Measurements from ENCODE around the gene NAA35.
"Not testable (repeated sequence)": the region's sequence is repeated elsewhere in the genome, so short reads cannot be mapped to it uniquely, and the experiment has no call there.

The NAA35 gene

GRCh38 chr9:86035827-86036440, 95.0 kb downstream of the NAA35 start:
- DNase-seq = no peak

- no peak for DNase-seq
Measured at GRCh38 chr9:86036555-86036954, 95.6 kb downstream of the NAA35 start.

GRCh38 chr9:86039991-86040860, 99.3 kb downstream of the NAA35 start:
- DNase-seq = no peak

- no peak for DNase-seq
Measured at GRCh38 chr9:86040861-86041155, 99.9 kb downstream of the NAA35 start.

- DNase-seq = no peak
Measured at GRCh38 chr9:86041311-86041741, 100.4 kb downstream of the NAA35 start.

- DNase-seq = no peak
Measured at GRCh38 chr9:86042199-86042978, 101.4 kb downstream of the NAA35 start.

GRCh38 chr9:86043586-86043985, 102.6 kb downstream of the NAA35 start:
- no peak for DNase-seq

GRCh38 chr9:86043999-86044398, 103.1 kb downstream of the NAA35 start:
- no peak for DNase-seq

GRCh38 chr9:86045654-86046053, 104.7 kb downstream of the NAA35 start:
- DNase-seq = no peak

- no peak for DNase-seq
Measured at GRCh38 chr9:86046071-86046636, 105.2 kb downstream of the NAA35 start.

- DNase-seq = no peak
Measured at GRCh38 chr9:86046930-86047341, 106.0 kb downstream of the NAA35 start.

GRCh38 chr9:86047361-86047760, 106.4 kb downstream of the NAA35 start:
- no peak for DNase-seq

- DNase-seq = not testable (repeated sequence)
Measured at GRCh38 chr9:86048018-86048742, 107.2 kb downstream of the NAA35 start.

GRCh38 chr9:86052556-86053468, 111.9 kb downstream of the NAA35 start:
- no peak for DNase-seq

- DNase-seq = no peak
Measured at GRCh38 chr9:86054695-86055094, 113.7 kb downstream of the NAA35 start.

GRCh38 chr9:86057491-86057890, 116.5 kb downstream of the NAA35 start:
- no peak for DNase-seq

GRCh38 chr9:86061972-86062739, 121.2 kb downstream of the NAA35 start:
- DNase-seq = no peak

- DNase-seq = no peak
Measured at GRCh38 chr9:86062845-86063693, 122.1 kb downstream of the NAA35 start.

GRCh38 chr9:86064220-86064619, 123.3 kb downstream of the NAA35 start:
- no peak for DNase-seq
